ENCODE measurements around the gene IVNS1ABP. TPM values are rescaled to one million over a fixed set of nuclear protein-coding genes. Genes with fewer than 3 reads are reported as not detected.

The IVNS1ABP gene
- total and polyA plus RNA-seq, 2 donors (not counting 1 experiment from before 2014, with no cell fraction given) = 17.8 to 23.8 TPM

GRCh38 chr1:185348296-185348695 lies 31.3 kb upstream of the IVNS1ABP start:
- Histone ChIP-seq H3K4me3 (replicated peaks in 1 of 4; ENCODE audit: control extremely low read depth in 1 of 4, insufficient read depth in 1 of 4, low read depth in 3 of 4, low read length in 4 of 4) (no peak overlapping the region), H3K79me2 (ENCODE audit: control insufficient read depth, insufficient read depth, low read length) (no peaks in the 10 kb centered on the region), H3K9me3 (ENCODE audit: control insufficient read depth, insufficient read depth, low read depth, low read length) (no peaks in the 10 kb centered on the region), H3K9ac (ENCODE audit: insufficient read depth, low read length) (no peak overlapping the region), H3K36me3 (ENCODE audit: control insufficient read depth, insufficient read depth, low read length) (no peaks in the 10 kb centered on the region), H3K4me1 (ENCODE audit: control insufficient read depth, extremely low read depth, insufficient read depth, low read length) (no peaks in the 10 kb centered on the region), H4K20me1 (ENCODE audit: control insufficient read depth, extremely low read depth, insufficient read depth, low read length) (no peaks in the 10 kb centered on the region), H3K27ac (ENCODE audit: insufficient read depth, low read length) (no peak overlapping the region), H3K4me2 (ENCODE audit: extremely low read depth, insufficient read depth, low read length) (no peak overlapping the region), H3K27me3 (ENCODE audit: control insufficient read depth, insufficient read depth, low read length) (no peaks in the 10 kb centered on the region), H2AFZ (ENCODE audit: low read length) (no peak overlapping the region)
- DNase-seq (ENCODE audit: low read depth in 2 of 2) = no peak
- TF ChIP-seq, protein P1, sequence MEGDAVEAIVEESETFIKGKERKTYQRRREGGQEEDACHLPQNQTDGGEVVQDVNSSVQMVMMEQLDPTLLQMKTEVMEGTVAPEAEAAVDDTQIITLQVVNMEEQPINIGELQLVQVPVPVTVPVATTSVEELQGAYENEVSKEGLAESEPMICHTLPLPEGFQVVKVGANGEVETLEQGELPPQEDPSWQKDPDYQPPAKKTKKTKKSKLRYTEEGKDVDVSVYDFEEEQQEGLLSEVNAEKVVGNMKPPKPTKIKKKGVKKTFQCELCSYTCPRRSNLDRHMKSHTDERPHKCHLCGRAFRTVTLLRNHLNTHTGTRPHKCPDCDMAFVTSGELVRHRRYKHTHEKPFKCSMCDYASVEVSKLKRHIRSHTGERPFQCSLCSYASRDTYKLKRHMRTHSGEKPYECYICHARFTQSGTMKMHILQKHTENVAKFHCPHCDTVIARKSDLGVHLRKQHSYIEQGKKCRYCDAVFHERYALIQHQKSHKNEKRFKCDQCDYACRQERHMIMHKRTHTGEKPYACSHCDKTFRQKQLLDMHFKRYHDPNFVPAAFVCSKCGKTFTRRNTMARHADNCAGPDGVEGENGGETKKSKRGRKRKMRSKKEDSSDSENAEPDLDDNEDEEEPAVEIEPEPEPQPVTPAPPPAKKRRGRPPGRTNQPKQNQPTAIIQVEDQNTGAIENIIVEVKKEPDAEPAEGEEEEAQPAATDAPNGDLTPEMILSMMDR (conservative IDR thresholded peaks at IDR 0.05 in 1 of 2, IDR thresholded peaks at IDR 0.05 in 1 of 2; ENCODE audit: low read depth in 1 of 2, low read length in 2 of 2) = no peak
- no peak for TF ChIP-seq EZH2 (IDR thresholded peaks at IDR 0.05; ENCODE audit: low read length, missing control alignments)

DNA sequence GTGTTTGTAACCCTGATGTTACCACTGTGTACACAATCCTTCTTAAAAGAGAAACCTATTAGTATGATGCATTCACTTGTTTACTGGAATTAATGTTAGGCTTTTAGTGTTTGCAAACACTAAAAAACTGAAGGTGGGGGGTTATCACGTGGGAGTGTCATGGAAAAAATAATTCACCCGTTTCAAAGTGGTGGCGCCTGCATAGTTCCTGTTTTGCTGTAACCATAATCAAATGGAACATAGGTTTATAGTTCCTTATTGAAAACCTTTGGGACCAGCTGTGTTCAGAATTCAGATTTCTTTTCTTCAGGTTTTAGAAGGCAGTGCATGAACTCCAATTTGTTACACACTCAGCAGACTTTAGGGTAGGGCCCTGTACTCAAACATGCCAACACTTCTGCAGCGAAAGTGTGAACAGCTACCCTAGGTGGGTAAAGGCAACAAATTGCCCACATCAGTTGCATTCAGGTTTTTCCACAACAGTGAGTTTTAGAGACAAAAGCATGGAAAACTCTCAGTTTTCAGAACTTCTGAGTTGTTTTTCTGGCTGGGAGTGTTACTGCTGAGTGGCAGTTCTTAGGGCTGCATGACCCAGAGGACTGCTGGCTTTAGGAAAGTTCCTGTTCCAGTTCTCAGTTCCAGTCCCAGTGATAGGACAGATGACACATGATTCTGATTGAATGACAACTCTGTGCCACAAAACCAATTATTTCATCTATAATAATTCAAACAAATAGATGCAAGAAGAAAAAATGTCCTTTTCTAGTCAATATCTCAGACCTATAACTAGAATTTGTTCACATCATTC lies 29.1 kb upstream of the IVNS1ABP start:
- Histone ChIP-seq H3K27ac (ENCODE audit: insufficient read depth, low read length) (no peak overlapping the region), H4K20me1 (ENCODE audit: control insufficient read depth, extremely low read depth, insufficient read depth, low read length) (no peaks in the 10 kb centered on the region), H3K79me2 (ENCODE audit: control insufficient read depth, insufficient read depth, low read length) (no peaks in the 10 kb centered on the region), H3K9me3 (ENCODE audit: control insufficient read depth, insufficient read depth, low read depth, low read length) (no peaks in the 10 kb centered on the region), H3K4me3 (replicated peaks in 1 of 4; ENCODE audit: control extremely low read depth in 1 of 4, insufficient read depth in 1 of 4, low read depth in 3 of 4, low read length in 4 of 4) (no peak overlapping the region), H3K36me3 (ENCODE audit: control insufficient read depth, insufficient read depth, low read length) (no peaks in the 10 kb centered on the region), H3K9ac (ENCODE audit: insufficient read depth, low read length) (no peak overlapping the region), H2AFZ (ENCODE audit: low read length) (no peak overlapping the region), H3K4me1 (ENCODE audit: control insufficient read depth, extremely low read depth, insufficient read depth, low read length) (no peaks in the 10 kb centered on the region), H3K27me3 (ENCODE audit: control insufficient read depth, insufficient read depth, low read length) (no peaks in the 10 kb centered on the region), H3K4me2 (ENCODE audit: extremely low read depth, insufficient read depth, low read length) (no peak overlapping the region)
- no peak for DNase-seq (ENCODE audit: low read depth in 2 of 2)
- TF ChIP-seq, protein P1 (conservative IDR thresholded peaks at IDR 0.05 in 1 of 2, IDR thresholded peaks at IDR 0.05 in 1 of 2; ENCODE audit: low read depth in 1 of 2, low read length in 2 of 2) = no peak
- TF ChIP-seq EZH2 (IDR thresholded peaks at IDR 0.05; ENCODE audit: low read length, missing control alignments) = no peak

GRCh38 chr1:185343306-185343705 lies 26.3 kb upstream of the IVNS1ABP start:
- H3K4me1 ChIP-seq (ENCODE audit: control insufficient read depth, extremely low read depth, insufficient read depth, low read length) = no peaks in the 10 kb centered on the region
- no peaks in the 10 kb centered on the region for H3K79me2 ChIP-seq (ENCODE audit: control insufficient read depth, insufficient read depth, low read length)
- H3K4me3 ChIP-seq (replicated peaks in 1 of 4; ENCODE audit: control extremely low read depth in 1 of 4, insufficient read depth in 1 of 4, low read depth in 3 of 4, low read length in 4 of 4) = no peak overlapping the region
- H3K27me3 ChIP-seq (ENCODE audit: control insufficient read depth, insufficient read depth, low read length) = no peaks in the 10 kb centered on the region
- H3K27ac ChIP-seq (ENCODE audit: insufficient read depth, low read length) = no peak overlapping the region
- no peak overlapping the region for H2AFZ ChIP-seq (ENCODE audit: low read length)
- H3K9ac ChIP-seq (ENCODE audit: insufficient read depth, low read length) = no peak overlapping the region
- H3K4me2 ChIP-seq (ENCODE audit: extremely low read depth, insufficient read depth, low read length) = no peak overlapping the region
- no peaks in the 10 kb centered on the region for H3K9me3 ChIP-seq (ENCODE audit: control insufficient read depth, insufficient read depth, low read depth, low read length)
- H4K20me1 ChIP-seq (ENCODE audit: control insufficient read depth, extremely low read depth, insufficient read depth, low read length) = no peaks in the 10 kb centered on the region
- TF ChIP-seq, protein P1 (conservative IDR thresholded peaks at IDR 0.05 in 1 of 2, IDR thresholded peaks at IDR 0.05 in 1 of 2; ENCODE audit: low read depth in 1 of 2, low read length in 2 of 2) = no peak
- no peak for TF ChIP-seq EZH2 (IDR thresholded peaks at IDR 0.05; ENCODE audit: low read length, missing control alignments)
- no peaks in the 10 kb centered on the region for H3K36me3 ChIP-seq (ENCODE audit: control insufficient read depth, insufficient read depth, low read length)
- no peak for DNase-seq (ENCODE audit: low read depth in 2 of 2)
